Measurements from ENCODE around the gene IER3.
A peak's percentile ranks its signal among the peaks of the same experiment; 100 is the strongest.
"Not testable (repeated sequence)": the region's sequence is repeated elsewhere in the genome, so short reads cannot be mapped to it uniquely, and the experiment has no call there.

IER3 gene

GRCh38 chr6:30747300-30747687, 2.9 kb upstream of the IER3 start:
- no peak for DNase-seq

GRCh38 chr6:30743099-30744053, 971 bp downstream of the IER3 start:
- no peak for DNase-seq

GRCh38 chr6:30742316-30743098, 1.8 kb downstream of the IER3 start, which contains the start of gene FLOT1:
Gene FLOT1, minus strand, starts transcription at chr6:30742687. Its CDS starts 498 bp downstream, at chr6:30742189.
- peak; percentile 81 for DNase-seq

DNA sequence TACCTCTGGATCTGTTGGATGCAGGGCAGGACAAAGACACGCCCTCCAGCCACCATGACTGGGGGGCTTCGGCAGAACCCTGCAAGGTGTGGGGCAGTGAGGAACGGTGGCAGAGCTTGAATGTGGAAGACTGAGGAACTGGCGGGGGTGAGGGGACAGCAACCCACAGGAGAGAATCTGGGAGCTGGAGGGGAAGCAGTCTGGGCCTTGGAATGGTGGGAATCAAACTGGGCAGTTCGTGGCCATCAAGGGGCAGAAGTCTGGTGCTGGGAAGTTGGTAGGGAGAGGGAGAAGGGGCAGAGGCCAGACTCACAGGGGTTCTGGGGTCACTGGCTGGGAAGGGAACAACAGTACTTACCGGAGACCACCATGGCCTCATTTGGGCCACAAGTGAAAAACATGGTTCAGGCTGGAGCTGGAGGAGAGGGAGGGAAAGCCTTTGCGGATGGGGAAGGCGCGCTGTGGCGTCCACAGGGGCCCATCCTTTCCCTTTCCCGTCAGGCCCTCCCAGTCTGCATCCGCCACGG, 2.5 kb downstream of the IER3 start:
- no peak for DNase-seq

GRCh38 chr6:30741063-30741779, 3.1 kb downstream of the IER3 start:
- DNase-seq, result no peak

- DNase-seq, result no peak
Observed at GRCh38 chr6:30740540-30740870, 3.8 kb downstream of the IER3 start.

- DNase-seq, result no peak
Observed at GRCh38 chr6:30738532-30738931, 5.8 kb downstream of the IER3 start.

- DNase-seq, result no peak
Observed at GRCh38 chr6:30735668-30736314, 8.6 kb downstream of the IER3 start.

DNA sequence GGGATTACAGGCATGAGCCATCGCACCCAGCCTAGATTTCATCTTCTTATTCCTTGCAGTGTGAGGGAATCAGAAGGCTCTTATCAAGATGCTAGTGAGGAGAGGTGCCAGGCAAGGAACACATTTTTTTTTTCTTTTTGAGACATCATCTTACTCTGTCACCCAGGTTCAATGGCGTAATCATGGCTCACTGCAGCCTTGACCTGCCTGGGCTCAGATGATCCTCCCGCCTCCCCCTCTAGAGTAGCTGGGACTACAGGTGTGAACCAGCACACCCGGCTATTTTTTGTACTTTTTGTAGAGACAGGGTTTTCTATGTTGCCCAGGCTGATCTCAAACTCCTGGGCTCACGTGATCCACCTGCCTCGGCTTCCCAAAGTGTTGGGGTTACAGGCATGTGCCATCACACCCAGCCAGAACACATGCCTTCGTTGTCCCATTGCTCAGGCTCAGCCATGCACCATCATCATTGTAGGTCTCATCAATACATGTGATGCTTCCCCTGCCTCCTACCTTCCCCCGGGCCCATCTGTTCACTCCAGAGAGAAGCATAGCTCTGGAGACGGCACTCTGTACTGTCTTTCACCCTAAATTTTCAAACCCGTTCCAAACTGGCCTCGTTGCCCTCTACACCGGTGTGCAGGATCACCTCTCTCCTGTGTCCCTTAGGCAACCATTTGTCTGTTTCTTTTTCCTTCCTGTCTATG, 12.0 kb downstream of the IER3 start:
- DNase-seq, result no peak

- DNase-seq, result peak; percentile 83
Observed at GRCh38 chr6:30730601-30731435, 13.5 kb downstream of the IER3 start.

- DNase-seq, result no peak
Observed at GRCh38 chr6:30727920-30728553, 16.3 kb downstream of the IER3 start.

DNA sequence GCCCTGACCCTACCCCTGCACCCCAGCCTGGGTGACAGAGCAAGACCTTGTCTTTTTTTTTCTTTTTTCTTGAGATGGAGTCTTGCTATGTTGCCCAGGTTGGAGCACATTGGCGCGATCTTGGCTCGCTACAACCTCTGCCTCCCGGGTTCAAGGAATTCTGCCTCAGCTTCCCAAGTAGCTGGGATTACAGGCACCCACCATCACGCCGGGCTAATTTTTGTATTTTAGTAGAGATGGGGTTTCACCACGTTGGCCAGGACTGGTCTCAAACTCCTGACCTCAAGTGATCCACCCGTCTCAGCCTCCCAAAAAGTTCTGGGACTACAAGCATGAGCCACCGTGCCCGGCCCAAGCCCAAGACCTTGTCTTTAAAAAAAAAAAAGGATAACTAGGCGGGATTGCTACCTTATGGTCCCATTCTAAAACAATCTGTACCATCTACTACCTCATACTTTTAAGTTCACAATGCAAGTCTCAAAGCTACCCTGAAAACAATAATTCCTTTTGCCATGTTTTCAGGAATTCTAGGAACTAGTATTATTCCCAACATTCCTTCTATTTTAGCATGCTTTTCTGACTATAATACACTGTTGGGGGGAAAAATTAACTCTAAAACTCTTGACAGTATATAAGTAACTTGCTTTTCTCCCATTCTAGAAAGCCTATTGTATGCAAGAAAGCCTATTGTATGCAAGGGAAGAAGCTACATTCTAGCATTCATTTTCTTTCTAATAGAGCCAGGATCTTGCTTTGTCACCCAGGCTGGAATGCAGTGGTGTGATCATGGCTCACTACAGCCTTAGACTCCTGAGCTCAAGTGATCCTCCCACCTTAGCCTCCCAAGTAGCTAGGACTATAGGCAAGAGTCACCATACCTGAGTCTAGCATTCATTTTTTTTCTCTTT, 17.6 kb downstream of the IER3 start:
- no peak for DNase-seq

DNA sequence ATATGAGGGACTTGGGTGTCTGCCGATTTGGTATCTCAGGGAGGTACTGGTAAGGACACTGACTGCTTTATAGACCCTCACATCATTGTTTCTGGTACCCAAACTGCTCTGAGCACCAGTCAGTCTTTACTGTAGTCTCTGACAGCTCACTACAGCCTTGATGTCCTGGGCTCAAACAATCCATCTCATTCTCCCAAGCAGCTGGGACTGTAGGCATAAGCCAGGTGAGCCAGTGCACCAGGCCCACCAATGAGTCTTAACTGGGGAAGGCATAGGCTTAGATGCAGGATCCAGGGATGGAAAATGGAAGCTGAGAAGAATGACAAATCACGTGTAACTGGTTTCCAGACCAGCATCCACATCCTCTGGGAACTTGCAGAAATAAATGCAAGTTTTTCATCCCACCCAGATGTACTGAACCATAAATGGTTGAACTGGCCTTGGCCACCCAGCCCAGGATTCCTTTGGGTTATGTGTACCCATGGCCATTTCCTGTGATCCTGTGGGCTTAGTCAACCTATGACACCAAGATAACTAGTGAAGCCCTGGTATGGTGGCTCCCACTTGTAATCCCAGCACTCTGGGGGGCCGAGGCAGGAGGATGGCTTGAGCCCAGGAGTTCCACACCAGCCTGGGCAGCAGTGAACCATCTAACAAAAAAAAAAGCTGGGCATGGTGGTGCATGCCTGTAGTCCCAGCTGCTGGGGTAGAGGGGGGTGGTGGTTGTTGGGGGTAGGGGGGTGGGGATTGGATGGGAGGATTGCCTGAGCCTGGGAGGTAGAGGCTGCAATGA, 18.4 kb downstream of the IER3 start:
- DNase-seq, result no peak

DNA sequence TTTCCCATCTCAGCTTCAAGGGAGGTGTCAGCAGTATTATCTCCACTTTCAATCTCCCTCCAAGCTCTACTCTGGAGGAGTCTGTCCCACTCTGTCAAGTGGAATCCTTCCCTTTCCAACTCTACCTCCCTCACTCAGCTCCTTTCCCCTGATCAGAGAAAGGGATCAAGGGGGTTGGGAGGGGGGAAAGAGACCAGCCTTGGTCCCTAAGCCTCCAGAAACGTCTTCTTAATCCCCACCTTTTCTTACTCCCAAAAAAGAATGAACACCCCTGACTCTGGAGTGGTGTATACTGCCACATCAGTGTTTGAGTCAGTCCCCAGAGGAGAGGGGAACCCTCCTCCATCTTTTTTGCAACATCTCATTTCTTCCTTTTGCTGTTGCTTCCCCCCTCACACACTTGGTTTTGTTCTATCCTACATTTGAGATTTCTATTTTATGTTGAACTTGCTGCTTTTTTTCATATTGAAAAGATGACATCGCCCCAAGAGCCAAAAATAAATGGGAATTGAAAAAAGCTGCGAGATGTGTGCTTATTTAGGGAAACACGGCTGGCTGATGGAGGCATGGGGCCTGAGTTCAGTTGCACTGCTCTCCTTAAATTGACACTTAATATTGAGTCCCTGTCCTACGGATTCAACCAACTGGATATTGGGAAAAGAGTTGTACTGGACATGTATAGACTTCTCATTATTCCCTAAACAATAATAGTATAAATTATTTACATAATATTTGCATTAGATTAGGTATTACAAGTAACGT, 19.3 kb downstream of the IER3 start:
- no peak for DNase-seq

GRCh38 chr6:30723843-30724741, 20.3 kb downstream of the IER3 start:
- DNase-seq, result not testable (repeated sequence)

DNA sequence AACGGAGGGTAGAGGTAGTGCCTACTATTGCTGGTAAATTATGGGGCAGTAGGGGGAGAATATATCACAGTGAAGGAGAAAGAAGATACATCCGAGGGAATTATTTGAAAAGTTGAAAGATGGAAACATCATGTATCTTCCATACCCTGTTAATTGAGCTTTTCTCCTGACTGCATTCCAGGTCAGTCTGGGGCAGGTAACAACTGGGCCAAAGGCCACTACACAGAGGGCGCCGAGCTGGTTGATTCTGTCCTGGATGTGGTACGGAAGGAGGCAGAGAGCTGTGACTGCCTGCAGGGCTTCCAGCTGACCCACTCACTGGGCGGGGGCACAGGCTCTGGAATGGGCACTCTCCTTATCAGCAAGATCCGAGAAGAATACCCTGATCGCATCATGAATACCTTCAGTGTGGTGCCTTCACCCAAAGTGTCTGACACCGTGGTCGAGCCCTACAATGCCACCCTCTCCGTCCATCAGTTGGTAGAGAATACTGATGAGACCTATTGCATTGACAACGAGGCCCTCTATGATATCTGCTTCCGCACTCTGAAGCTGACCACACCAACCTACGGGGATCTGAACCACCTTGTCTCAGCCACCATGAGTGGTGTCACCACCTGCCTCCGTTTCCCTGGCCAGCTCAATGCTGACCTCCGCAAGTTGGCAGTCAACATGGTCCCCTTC, 21.0 kb downstream of the IER3 start:
- DNase-seq, result not testable (repeated sequence)

Data from NCI-H1105 (cell line).